HEK293 (cell line): ENCODE results near the gene MFAP3.

Source experiments
- CTCF ChIA-PET: fragments of 350-600 bp; formaldehyde crosslinking; extraction: SDS; loops from one replicate; lab custom pipeline; 2021; ENCODE audit warnings: antibody characterized with exemption; lab: Yijun Ruan, JAX
- POLR2A ChIA-PET: fragments of 300-600 bp; formaldehyde crosslinking; extraction: SDS; loops from one replicate; lab custom pipeline; 2020; ENCODE audit warnings: antibody characterized with exemption, inconsistent platforms; lab: Yijun Ruan, JAX
- H3K27ac ChIP-seq: fragments of 200-500 bp; sonication (Bioruptor generic); 2 replicates; pipeline ENCODE4 v1.5.1; 2014; ENCODE audit warnings: low read depth, low read length, control low read depth, inconsistent platforms; ENCODE audit errors: extremely low read depth
- H3K36me3 ChIP-seq, 2 experiments: fragments of 200-500 bp in 1 of 2; sonication (Bioruptor generic) in 1 of 2; 1 replicate in 1 of 2; 2 replicates in 1 of 2; pipeline ENCODE4 v1.5.1; 2014 to 2017; ENCODE audit warnings: inconsistent platforms in 2 of 2, low read length in 2 of 2; ENCODE audit not compliant: control insufficient read depth in 2 of 2, insufficient read depth in 1 of 2
- H3K4me1 ChIP-seq: fragments of 200-500 bp; sonication (Bioruptor generic); 2 replicates; pipeline ENCODE4 v1.5.1; 2014; ENCODE audit warnings: mild to moderate bottlenecking, low read length, inconsistent platforms; ENCODE audit not compliant: control insufficient read depth, insufficient read depth
- H3K4me3 ChIP-seq: 2 replicates; pipeline ENCODE4 v1.5.1; 2011; ENCODE audit warnings: low read depth, mild to moderate bottlenecking, control low read depth, low read length, moderate library complexity
- H3K9me3 ChIP-seq: fragments of 200-500 bp; sonication (Bioruptor generic); 2 replicates; pipeline ENCODE4 v1.5.1; 2014; ENCODE audit warnings: low read depth, low read length, inconsistent platforms; ENCODE audit not compliant: control insufficient read depth, insufficient read depth
- BCL11B ChIP-seq: fragments of 450-650 bp; formaldehyde crosslinking; IDR thresholded peaks from 2 replicates; pipeline ENCODE4 v1.5.1; 2016; ENCODE audit warnings: low read depth, missing biosample characterization, missing genetic modification characterization
- EGR2 ChIP-seq: fragments of 450-650 bp; formaldehyde crosslinking; IDR thresholded peaks from 2 replicates; pipeline ENCODE4 v1.5.1; 2016; ENCODE audit warnings: low read depth, missing biosample characterization, missing genetic modification characterization
- GLI4 ChIP-seq: fragments of 450-650 bp; formaldehyde crosslinking; IDR thresholded peaks from 2 replicates; pipeline ENCODE4 v1.5.1; 2016; ENCODE audit warnings: missing biosample characterization, missing genetic modification characterization
- GLIS1 ChIP-seq: fragments of 450-650 bp; formaldehyde crosslinking; IDR thresholded peaks from 2 replicates; pipeline ENCODE4 v1.5.1; 2016; ENCODE audit warnings: missing biosample characterization, missing genetic modification characterization
- KLF8 ChIP-seq: fragments of 450-650 bp; formaldehyde crosslinking; IDR thresholded peaks from 2 replicates; pipeline ENCODE4 v1.5.1; 2016; ENCODE audit warnings: missing biosample characterization, missing genetic modification characterization
- KLF9 ChIP-seq: fragments of 450-650 bp; formaldehyde crosslinking; IDR thresholded peaks from 2 replicates; pipeline ENCODE4 v1.5.1; 2016; ENCODE audit warnings: missing biosample characterization, missing genetic modification characterization, low read depth
- MYNN ChIP-seq: fragments of 450-650 bp; formaldehyde crosslinking; IDR thresholded peaks from 2 replicates; pipeline ENCODE4 v1.5.1; 2016; ENCODE audit warnings: missing biosample characterization, missing genetic modification characterization, borderline replicate concordance
- SP3 ChIP-seq: fragments of 450-650 bp; formaldehyde crosslinking; IDR thresholded peaks from 2 replicates; pipeline ENCODE4 v1.5.1; 2016; ENCODE audit warnings: missing biosample characterization, missing genetic modification characterization
- ZBTB21 ChIP-seq: fragments of 450-650 bp; formaldehyde crosslinking; IDR thresholded peaks from 2 replicates; pipeline ENCODE4 v1.5.1; 2017; ENCODE audit warnings: missing biosample characterization, missing genetic modification characterization
- ZBTB48 ChIP-seq: fragments of 450-650 bp; formaldehyde crosslinking; IDR thresholded peaks from 2 replicates; pipeline ENCODE4 v1.5.1; 2016; ENCODE audit warnings: missing biosample characterization, missing genetic modification characterization
- ZFP37 ChIP-seq: fragments of 450-650 bp; formaldehyde crosslinking; IDR thresholded peaks from 2 replicates; pipeline ENCODE4 v1.5.1; 2016; ENCODE audit warnings: missing biosample characterization, missing genetic modification characterization
- ZFP41 ChIP-seq: fragments of 450-650 bp; formaldehyde crosslinking; IDR thresholded peaks from 2 replicates; pipeline ENCODE4 v1.5.1; 2016; ENCODE audit warnings: missing biosample characterization, missing genetic modification characterization, borderline replicate concordance
- ZNF184 ChIP-seq: fragments of 450-650 bp; IDR thresholded peaks from 2 replicates; pipeline ENCODE4 v1.5.1; 2018; ENCODE audit warnings: missing biosample characterization, mild to moderate bottlenecking, missing genetic modification characterization
- ZNF350 ChIP-seq: fragments of 450-650 bp; formaldehyde crosslinking; IDR thresholded peaks from 2 replicates; pipeline ENCODE4 v1.5.0; 2017; ENCODE audit warnings: missing biosample characterization, mild to moderate bottlenecking, missing genetic modification characterization
- ZNF366 ChIP-seq: fragments of 450-650 bp; formaldehyde crosslinking; conservative IDR thresholded peaks from 2 replicates; pipeline ENCODE4 v1.5.1; 2016; ENCODE audit warnings: missing biosample characterization, missing genetic modification characterization
- ZNF473 ChIP-seq: fragments of 450-650 bp; formaldehyde crosslinking; IDR thresholded peaks from 2 replicates; pipeline ENCODE4 v1.5.1; 2017; ENCODE audit warnings: missing biosample characterization, missing genetic modification characterization
- ZNF560 ChIP-seq: fragments of 450-650 bp; formaldehyde crosslinking; IDR thresholded peaks from 2 replicates; pipeline ENCODE4 v1.5.1; 2017; ENCODE audit warnings: missing biosample characterization, missing genetic modification characterization, borderline replicate concordance
- ZNF561 ChIP-seq: fragments of 450-650 bp; IDR thresholded peaks from 2 replicates; pipeline ENCODE4 v1.5.1; 2018; ENCODE audit warnings: missing biosample characterization, missing genetic modification characterization, borderline replicate concordance
- ZNF623 ChIP-seq: fragments of 450-650 bp; formaldehyde crosslinking; IDR thresholded peaks from 2 replicates; pipeline ENCODE4 v1.5.1; 2016; ENCODE audit warnings: missing biosample characterization, missing genetic modification characterization
- ZNF660 ChIP-seq: fragments of 450-650 bp; IDR thresholded peaks from 2 replicates; pipeline ENCODE4 v1.5.1; 2018; ENCODE audit warnings: missing biosample characterization, mild to moderate bottlenecking, missing genetic modification characterization
- ZNF76 ChIP-seq: fragments of 450-650 bp; formaldehyde crosslinking; IDR thresholded peaks from 2 replicates; pipeline ENCODE4; 2016; ENCODE audit warnings: low read depth, missing biosample characterization, missing genetic modification characterization, borderline replicate concordance
- ZNF776 ChIP-seq: fragments of 450-650 bp; formaldehyde crosslinking; IDR thresholded peaks from 2 replicates; pipeline ENCODE4 v1.5.0; 2017; ENCODE audit warnings: missing biosample characterization, missing genetic modification characterization, borderline replicate concordance
- ZNF777 ChIP-seq: fragments of 450-650 bp; formaldehyde crosslinking; IDR thresholded peaks from 2 replicates; pipeline ENCODE4 v1.5.1; 2017; ENCODE audit warnings: missing biosample characterization, missing genetic modification characterization, borderline replicate concordance
- ZNF843 ChIP-seq: fragments of 450-650 bp; formaldehyde crosslinking; IDR thresholded peaks from 2 replicates; pipeline ENCODE4 v1.5.1; 2016; ENCODE audit warnings: missing biosample characterization, missing genetic modification characterization
- TF ChIP-seq, protein P1 (sequence below): fragments of 450-650 bp; formaldehyde crosslinking; IDR thresholded peaks from 2 replicates; pipeline ENCODE4 v1.5.1; 2017; ENCODE audit warnings: missing biosample characterization, missing genetic modification characterization
- TF ChIP-seq, protein P2 (sequence below): fragments of 450-650 bp; formaldehyde crosslinking; IDR thresholded peaks from 2 replicates; pipeline ENCODE4 v1.5.1; 2016; ENCODE audit warnings: missing biosample characterization, missing genetic modification characterization
- TF ChIP-seq, protein P3 (sequence below): fragments of 450-650 bp; formaldehyde crosslinking; IDR thresholded peaks from 2 replicates; pipeline ENCODE4 v1.5.1; 2016; ENCODE audit warnings: missing biosample characterization, missing genetic modification characterization

Gene MFAP3

DNA sequence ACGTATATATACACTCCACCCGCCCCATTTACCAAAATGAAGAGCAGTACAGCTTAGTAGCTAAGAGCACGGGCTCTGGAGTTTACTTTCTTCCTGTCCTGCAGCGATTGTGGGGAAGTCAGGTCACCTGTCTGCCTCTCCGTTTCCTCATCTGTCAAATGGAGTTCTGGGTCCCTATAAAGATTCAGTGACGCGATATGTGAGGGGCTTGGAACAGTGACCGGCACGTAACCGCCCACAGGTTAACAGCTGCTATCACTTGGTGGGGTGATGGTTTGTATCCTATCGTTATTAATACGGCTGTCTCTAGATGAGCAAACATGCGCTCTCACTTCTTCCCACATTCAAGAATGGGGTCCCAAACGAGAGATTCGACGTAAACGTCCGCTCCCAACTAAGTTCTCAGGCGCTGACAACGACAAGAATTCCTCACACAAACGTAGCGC, 483 bp upstream of the MFAP3 start:
- CTCF ChIA-PET = interaction anchor here (0.6 to 1.2 kb wide), 2 partner anchors 20 to 48 kb away, joined by 3 read pairs; no protein-coding TSS in a partner anchor
- Histone ChIP-seq H3K27ac (peak overlapping the region; percentile 65), H3K36me3 (peaks cover 0 to 8% of the 10 kb centered on the region in 2 experiments; a peak in 1 of 3 replicates)

DNA sequence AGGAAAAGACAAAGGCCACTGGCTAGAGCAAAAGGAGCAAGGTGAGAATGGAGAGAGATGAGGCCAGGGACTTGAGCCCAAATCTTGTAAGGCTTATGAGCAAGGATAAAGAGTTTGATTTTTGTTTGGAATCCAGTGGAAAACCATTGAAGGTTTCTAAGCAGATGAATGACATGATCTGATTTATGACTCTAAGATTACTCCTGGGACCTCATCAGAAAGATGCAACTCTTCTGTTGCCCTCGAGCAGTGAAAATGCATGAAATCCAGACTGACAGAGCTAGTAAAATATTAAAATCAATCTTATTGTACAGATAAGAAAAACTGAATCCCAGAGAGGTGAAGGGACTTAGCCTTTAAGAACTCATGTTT, 677 bp downstream of the MFAP3 start:
- CTCF ChIA-PET = interaction anchor here (1.0 to 1.2 kb wide), 2 partner anchors 19 to 65 kb away, joined by 3 to 4 read pairs; no protein-coding TSS in a partner anchor
- TF ChIP-seq ZBTB21 = no peak
- TF ChIP-seq, protein P1, sequence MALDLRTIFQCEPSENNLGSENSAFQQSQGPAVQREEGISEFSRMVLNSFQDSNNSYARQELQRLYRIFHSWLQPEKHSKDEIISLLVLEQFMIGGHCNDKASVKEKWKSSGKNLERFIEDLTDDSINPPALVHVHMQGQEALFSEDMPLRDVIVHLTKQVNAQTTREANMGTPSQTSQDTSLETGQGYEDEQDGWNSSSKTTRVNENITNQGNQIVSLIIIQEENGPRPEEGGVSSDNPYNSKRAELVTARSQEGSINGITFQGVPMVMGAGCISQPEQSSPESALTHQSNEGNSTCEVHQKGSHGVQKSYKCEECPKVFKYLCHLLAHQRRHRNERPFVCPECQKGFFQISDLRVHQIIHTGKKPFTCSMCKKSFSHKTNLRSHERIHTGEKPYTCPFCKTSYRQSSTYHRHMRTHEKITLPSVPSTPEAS = no peak
- H3K27ac ChIP-seq = no peak overlapping the region; the same call in 1 of the 2 replicates

More for the DNA sequence above, 483 bp upstream of the MFAP3 start:
- Histone ChIP-seq H3K4me1 (peaks cover 7% of the 10 kb centered on the region), H3K4me3 (peak overlapping the region; percentile 55), H3K9me3 (no peaks in the 10 kb centered on the region)
- TF ChIP-seq ZBTB21 (peak; percentile 16; the same call in 1 of the 2 replicates), ZNF366 (peak; percentile 41; the same call in 1 of the 2 replicates), ZNF843 (tag by site-specific recombination) (no peak), ZNF777 (tag by site-specific recombination) (peak; percentile 91), GLIS1 (tag by site-specific recombination) (peak; percentile 12; the same call in 1 of the 2 replicates), ZNF76 (0 out of 2 replicates have a peak, but pooled peaks have one; percentile 5), ZNF660 (tag by site-specific recombination) (0 out of 2 replicates have a peak, but pooled peaks have one; percentile 16), EGR2 (tag by site-specific recombination) (no peak), ZFP37 (tag by site-specific recombination) (peak; percentile 84; the same call in 1 of the 2 replicates), MYNN (tag by site-specific recombination) (0 out of 2 replicates have a peak, but pooled peaks have one; percentile 42), GLI4 (tag by site-specific recombination) (no peak)
- TF ChIP-seq, protein P2, sequence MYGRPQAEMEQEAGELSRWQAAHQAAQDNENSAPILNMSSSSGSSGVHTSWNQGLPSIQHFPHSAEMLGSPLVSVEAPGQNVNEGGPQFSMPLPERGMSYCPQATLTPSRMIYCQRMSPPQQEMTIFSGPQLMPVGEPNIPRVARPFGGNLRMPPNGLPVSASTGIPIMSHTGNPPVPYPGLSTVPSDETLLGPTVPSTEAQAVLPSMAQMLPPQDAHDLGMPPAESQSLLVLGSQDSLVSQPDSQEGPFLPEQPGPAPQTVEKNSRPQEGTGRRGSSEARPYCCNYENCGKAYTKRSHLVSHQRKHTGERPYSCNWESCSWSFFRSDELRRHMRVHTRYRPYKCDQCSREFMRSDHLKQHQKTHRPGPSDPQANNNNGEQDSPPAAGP (tag by site-specific recombination) = 0 out of 2 replicates have a peak, but pooled peaks have one; percentile 37
- POLR2A ChIA-PET = interaction anchor here (0.5 to 1.7 kb wide), 13 partner anchors 10 to 950 kb away, joined by 3 to 16 read pairs (median 4); partner anchors contain the start of gene GALNT10

DNA sequence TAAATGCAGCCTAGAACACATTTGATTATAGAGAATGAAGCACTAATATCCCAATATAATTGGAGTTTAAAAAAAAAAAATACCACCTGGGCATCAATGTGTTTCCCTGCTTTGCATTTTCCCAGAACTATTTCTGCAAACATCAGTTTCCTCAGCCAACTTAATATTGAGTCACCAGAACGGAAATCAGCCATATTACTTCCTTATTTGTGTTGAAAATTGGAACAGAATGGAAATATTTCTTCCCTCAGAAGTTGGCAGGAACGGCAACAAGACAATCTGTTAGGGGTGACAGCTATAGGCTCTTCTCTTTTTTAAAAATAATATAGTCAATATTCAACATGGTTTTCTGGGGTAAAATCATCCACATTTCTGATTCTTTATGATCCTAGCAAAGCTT, 4.0 kb downstream of the MFAP3 start:
- H3K4me3 ChIP-seq = no peak overlapping the region
- ChIA-PET CTCF (interaction anchor here (0.9 kb wide), 1 partner anchor 68 kb away, joined by 4 read pairs; no protein-coding TSS in a partner anchor), POLR2A (no interaction called here)
- TF ChIP-seq ZFP41 (tag by site-specific recombination) (no peak), ZNF366 (no peak), ZNF776 (tag by site-specific recombination) (no peak), KLF8 (tag by site-specific recombination) (no peak), ZNF350 (no peak), BCL11B (tag by site-specific recombination) (no peak), ZNF623 (tag by site-specific recombination) (no peak), SP3 (tag by site-specific recombination) (no peak), ZBTB48 (tag by site-specific recombination) (no peak), ZNF184 (tag by site-specific recombination) (no peak), ZNF560 (no peak), ZNF473 (tag by site-specific recombination) (no peak), GLIS1 (tag by site-specific recombination) (no peak), KLF9 (tag by site-specific recombination) (no peak), ZNF561 (no peak), ZBTB21 (no peak)
- TF ChIP-seq, protein P3, sequence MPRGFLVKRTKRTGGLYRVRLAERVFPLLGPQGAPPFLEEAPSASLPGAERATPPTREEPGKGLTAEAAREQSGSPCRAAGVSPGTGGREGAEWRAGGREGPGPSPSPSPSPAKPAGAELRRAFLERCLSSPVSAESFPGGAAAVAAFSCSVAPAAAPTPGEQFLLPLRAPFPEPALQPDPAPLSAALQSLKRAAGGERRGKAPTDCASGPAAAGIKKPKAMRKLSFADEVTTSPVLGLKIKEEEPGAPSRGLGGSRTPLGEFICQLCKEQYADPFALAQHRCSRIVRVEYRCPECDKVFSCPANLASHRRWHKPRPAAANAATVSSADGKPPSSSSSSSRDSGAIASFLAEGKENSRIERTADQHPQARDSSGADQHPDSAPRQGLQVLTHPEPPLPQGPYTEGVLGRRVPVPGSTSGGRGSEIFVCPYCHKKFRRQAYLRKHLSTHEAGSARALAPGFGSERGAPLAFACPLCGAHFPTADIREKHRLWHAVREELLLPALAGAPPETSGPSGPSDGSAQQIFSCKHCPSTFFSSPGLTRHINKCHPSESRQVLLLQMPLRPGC = no peak
- H3K9me3 ChIP-seq = no peaks in the 10 kb centered on the region
- no peak overlapping the region for H3K27ac ChIP-seq
- H3K4me1 ChIP-seq = peaks cover 6% of the 10 kb centered on the region
- peaks cover 0 to 19% of the 10 kb centered on the region in 2 experiments; a peak in 1 of 3 replicates for H3K36me3 ChIP-seq

More for the DNA sequence above, 677 bp downstream of the MFAP3 start:
- H3K4me1 ChIP-seq = peaks cover 7% of the 10 kb centered on the region
- peaks cover 0 to 14% of the 10 kb centered on the region in 2 experiments; a peak in 1 of 3 replicates for H3K36me3 ChIP-seq
- peak overlapping the region; percentile 55 for H3K4me3 ChIP-seq
- POLR2A ChIA-PET = interaction anchor here (0.7 to 1.7 kb wide), 13 partner anchors 9 to 949 kb away, joined by 3 to 16 read pairs (median 4); partner anchors contain the start of gene GALNT10
- no peaks in the 10 kb centered on the region for H3K9me3 ChIP-seq
